DOHH2 (cell line): ENCODE results near the gene SH2B2.
A peak's percentile ranks its signal among the peaks of the same experiment; 100 is the strongest.

Source experiments
- H3F3A ChIP-seq: fragments of 200-600 bp; sonication (generic), shearing (Covaris generic); 2 replicates; pipeline ENCODE4 v1.6.0; 2016; ENCODE audit warnings: antibody characterized with exemption, mild to moderate bottlenecking; ENCODE audit not compliant: control insufficient read depth, insufficient read depth
- H3K27ac ChIP-seq: fragments of 200-600 bp; sonication (generic); 2 replicates; pipeline ENCODE4 v1.5.1; 2014; ENCODE audit warnings: low read depth, mild to moderate bottlenecking, low read length, moderate library complexity
- H3K27me3 ChIP-seq: fragments of 200-600 bp; sonication (generic); 2 replicates; pipeline ENCODE4 v1.6.1; 2014; ENCODE audit warnings: mild to moderate bottlenecking, low read length, mixed read lengths; ENCODE audit not compliant: control insufficient read depth
- H3K36me3 ChIP-seq: fragments of 200-600 bp; sonication (generic); 2 replicates; pipeline ENCODE4 v1.6.1; 2014; ENCODE audit warnings: mild to moderate bottlenecking, low read length, moderate library complexity, mixed read lengths; ENCODE audit not compliant: control insufficient read depth
- H3K4me1 ChIP-seq: fragments of 200-600 bp; sonication (generic); 2 replicates; pipeline ENCODE4 v1.6.1; 2014; ENCODE audit warnings: mild to moderate bottlenecking, low read length, mixed read lengths; ENCODE audit not compliant: control insufficient read depth
- H3K4me2 ChIP-seq: fragments of 200-600 bp; sonication (generic); 2 replicates; pipeline ENCODE4 v1.6.0; 2014; ENCODE audit warnings: mild to moderate bottlenecking, low read length, moderate library complexity
- H3K4me3 ChIP-seq: fragments of 200-600 bp; sonication (generic); 2 replicates; pipeline ENCODE4 v1.5.1; 2014; ENCODE audit warnings: mild to moderate bottlenecking, low read length, mixed read lengths
- H3K79me2 ChIP-seq: fragments of 200-600 bp; sonication (generic); 2 replicates; pipeline ENCODE4 v1.6.1; 2014; ENCODE audit warnings: mild to moderate bottlenecking, low read length, mixed read lengths; ENCODE audit not compliant: control insufficient read depth
- H3K9me2 ChIP-seq: fragments of 200-600 bp; sonication (generic); replicated peaks from 2 replicates; pipeline ENCODE4 v1.6.1; 2014; ENCODE audit warnings: mild to moderate bottlenecking, low read length, mixed read lengths; ENCODE audit not compliant: control insufficient read depth
- H3K9me3 ChIP-seq: fragments of 200-600 bp; sonication (generic); 2 replicates; pipeline ENCODE4 v1.6.1; 2014; ENCODE audit warnings: antibody characterized with exemption, low read length, mixed read lengths; ENCODE audit not compliant: control insufficient read depth, insufficient read depth
- H4K20me1 ChIP-seq: fragments of 200-600 bp; sonication (generic); 2 replicates; pipeline ENCODE4 v1.6.0; 2014; ENCODE audit warnings: low read depth, mild to moderate bottlenecking, antibody characterized with exemption, low read length, moderate library complexity; ENCODE audit not compliant: control insufficient read depth, insufficient read depth
- EZH2phosphoT487 ChIP-seq: fragments of 200-600 bp; sonication (generic); IDR thresholded peaks from 2 replicates; pipeline ENCODE4 v1.6.1; 2017; ENCODE audit warnings: borderline replicate concordance, mild to moderate bottlenecking, antibody characterized with exemption, low read length, moderate library complexity, mixed read lengths
- TF ChIP-seq, protein P1 (sequence below): fragments of 200-600 bp; sonication (generic); IDR thresholded peaks from one replicate; pipeline ENCODE4 v1.5.1; 2014; ENCODE audit warnings: antibody characterized with exemption, mild to moderate bottlenecking, low read depth, low read length; ENCODE audit not compliant: poor library complexity, severe bottlenecking

SH2B2 gene

DNA sequence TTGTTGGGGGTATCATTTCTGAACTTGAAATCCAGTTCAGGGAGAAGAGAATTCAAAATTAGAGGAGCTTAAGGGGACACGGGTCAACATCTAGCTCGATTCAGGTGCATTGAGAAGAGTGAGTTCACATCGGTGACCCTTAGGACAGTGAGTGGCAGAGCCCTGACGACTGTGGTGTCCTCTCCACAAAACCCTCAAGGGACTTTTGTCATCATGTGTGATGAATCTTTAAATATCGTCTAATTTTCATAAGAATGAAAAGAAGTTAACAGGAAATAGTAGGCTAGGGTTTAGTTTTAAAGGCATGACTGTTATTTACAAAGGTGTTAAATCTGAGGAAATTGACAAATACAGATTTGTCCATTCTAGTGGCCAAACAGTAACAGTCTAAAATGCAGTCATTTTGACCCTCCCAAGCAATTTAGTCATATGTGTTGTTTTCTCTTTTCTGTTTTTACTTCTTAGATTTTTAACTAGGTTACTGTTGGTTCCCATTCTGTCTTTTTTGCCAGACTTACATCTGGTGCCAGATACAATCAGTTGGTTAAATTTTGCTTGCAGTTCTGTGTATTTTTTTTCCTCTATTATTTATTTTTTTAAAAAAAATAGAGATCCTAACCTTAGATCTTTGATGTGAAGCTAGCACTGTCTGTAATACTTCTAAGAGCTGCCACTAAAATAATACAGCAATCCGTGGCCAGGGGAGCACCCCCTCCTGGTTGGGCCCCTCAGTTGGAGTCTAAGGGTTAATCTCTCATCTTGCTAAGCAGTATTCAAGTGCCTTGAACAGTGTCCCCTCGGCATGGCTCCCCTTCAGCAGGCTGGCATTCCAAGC is 34.9 kb upstream of the SH2B2 start:
- Histone ChIP-seq H3K4me2 (peak overlapping the region; percentile 84), H3K4me3 (peak overlapping the region; percentile 57), H4K20me1 (no peaks in the 10 kb centered on the region), H3K27me3 (no peaks in the 10 kb centered on the region), H3K4me1 (peaks cover 44% of the 10 kb centered on the region), H3K9me3 (no peaks in the 10 kb centered on the region), H3K9me2 (no peaks in the 10 kb centered on the region), H3K79me2 (peaks cover 12% of the 10 kb centered on the region), H3F3A (peaks cover 22% of the 10 kb centered on the region), H3K36me3 (peaks cover 49% of the 10 kb centered on the region), H3K27ac (peak overlapping the region; percentile 79)
- TF ChIP-seq, protein P1, sequence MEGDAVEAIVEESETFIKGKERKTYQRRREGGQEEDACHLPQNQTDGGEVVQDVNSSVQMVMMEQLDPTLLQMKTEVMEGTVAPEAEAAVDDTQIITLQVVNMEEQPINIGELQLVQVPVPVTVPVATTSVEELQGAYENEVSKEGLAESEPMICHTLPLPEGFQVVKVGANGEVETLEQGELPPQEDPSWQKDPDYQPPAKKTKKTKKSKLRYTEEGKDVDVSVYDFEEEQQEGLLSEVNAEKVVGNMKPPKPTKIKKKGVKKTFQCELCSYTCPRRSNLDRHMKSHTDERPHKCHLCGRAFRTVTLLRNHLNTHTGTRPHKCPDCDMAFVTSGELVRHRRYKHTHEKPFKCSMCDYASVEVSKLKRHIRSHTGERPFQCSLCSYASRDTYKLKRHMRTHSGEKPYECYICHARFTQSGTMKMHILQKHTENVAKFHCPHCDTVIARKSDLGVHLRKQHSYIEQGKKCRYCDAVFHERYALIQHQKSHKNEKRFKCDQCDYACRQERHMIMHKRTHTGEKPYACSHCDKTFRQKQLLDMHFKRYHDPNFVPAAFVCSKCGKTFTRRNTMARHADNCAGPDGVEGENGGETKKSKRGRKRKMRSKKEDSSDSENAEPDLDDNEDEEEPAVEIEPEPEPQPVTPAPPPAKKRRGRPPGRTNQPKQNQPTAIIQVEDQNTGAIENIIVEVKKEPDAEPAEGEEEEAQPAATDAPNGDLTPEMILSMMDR, result peak; percentile 31
- no peak for TF ChIP-seq EZH2phosphoT487

DNA sequence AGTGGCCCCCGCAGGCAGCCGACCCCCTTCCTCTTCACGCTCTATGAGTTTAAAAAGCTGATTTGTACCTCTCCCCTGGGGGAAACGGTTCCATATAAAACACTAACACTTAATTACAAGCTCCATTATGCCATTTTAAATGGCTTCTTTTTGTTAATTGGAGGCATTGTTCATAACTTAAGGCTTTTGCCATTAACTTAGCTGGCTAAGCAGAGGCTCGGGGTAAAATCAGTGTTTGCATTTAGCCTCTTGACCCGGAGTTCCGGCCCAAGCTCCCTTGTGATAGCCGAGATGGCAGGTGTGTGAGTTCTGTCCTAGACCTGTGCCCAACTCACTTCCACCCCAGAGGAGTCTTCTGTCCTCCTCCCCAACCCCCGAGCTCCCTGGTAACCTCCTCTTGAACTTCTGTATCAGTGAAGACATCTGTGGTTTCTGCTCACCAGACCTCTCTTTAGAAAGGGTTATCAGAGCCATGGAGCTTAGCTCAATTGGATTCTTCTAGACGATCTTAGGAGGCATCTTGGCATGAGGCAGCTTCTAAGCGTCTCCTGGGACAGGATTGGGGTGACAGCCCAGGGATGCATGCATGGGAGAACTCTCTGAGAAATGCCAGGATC is 34.2 kb upstream of the SH2B2 start:
- H3K36me3 ChIP-seq, result peaks cover 46% of the 10 kb centered on the region
- no peaks in the 10 kb centered on the region for H3K9me2 ChIP-seq
- H3K9me3 ChIP-seq, result no peaks in the 10 kb centered on the region
- TF ChIP-seq EZH2phosphoT487, result no peak
- H3K4me3 ChIP-seq, result peak overlapping the region; percentile 57
- H4K20me1 ChIP-seq, result no peaks in the 10 kb centered on the region
- peak overlapping the region; percentile 84 for H3K4me2 ChIP-seq
- peak overlapping the region; percentile 79 for H3K27ac ChIP-seq
- H3F3A ChIP-seq, result peaks cover 22% of the 10 kb centered on the region
- H3K79me2 ChIP-seq, result peaks cover 12% of the 10 kb centered on the region
- peaks cover 44% of the 10 kb centered on the region for H3K4me1 ChIP-seq
- no peaks in the 10 kb centered on the region for H3K27me3 ChIP-seq

DNA sequence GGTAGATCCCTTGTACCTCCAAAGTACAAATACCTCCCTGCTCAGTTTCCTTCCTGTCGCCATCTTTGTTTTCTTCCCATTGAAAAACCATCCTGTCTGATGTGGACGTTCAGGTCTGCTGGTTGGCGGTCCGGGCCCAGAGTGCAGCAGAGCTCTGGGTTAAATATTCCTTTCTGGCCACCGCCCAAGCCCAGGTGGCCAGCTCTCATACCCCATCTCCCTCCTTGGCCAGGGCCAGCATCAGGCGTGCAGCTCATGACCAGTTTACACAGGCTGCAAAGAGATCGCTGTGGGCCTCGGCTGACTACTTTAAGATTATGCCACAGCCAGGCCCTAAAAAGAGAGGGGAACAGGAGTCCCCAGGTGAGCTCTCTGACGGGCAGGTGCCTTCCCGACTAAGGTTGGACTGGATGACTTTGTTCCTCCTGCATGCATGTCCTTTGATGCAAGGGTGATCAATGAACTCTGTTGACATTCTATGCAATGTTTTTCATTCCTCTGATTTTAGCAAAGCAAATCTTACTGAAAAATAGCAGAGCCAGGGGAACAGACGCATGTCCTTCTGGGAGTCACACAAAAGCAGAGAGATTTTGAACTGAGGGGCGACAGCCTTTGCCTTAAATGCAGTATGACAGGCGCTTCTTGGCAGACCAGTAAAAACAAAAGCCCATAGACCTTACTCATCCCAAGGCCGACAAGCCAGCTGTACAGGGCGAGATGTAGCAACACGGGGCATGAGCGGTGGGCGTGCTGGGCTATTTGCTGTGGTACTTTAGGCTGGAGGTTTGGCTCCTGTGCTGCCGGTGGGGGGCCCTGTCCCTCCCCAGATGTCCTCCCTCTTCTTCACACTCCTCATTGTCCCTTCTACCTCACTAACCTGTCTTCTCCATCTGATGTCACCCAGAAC is 33.3 kb upstream of the SH2B2 start:
- Histone ChIP-seq H3K4me3 (peak overlapping the region; percentile 57; the same call in 1 of the 2 replicates), H3K4me1 (peaks cover 44% of the 10 kb centered on the region), H3K9me2 (no peaks in the 10 kb centered on the region), H3K36me3 (peaks cover 37% of the 10 kb centered on the region), H3K4me2 (peak overlapping the region; percentile 84), H3K9me3 (no peaks in the 10 kb centered on the region), H3K27me3 (no peaks in the 10 kb centered on the region), H4K20me1 (no peaks in the 10 kb centered on the region), H3F3A (peaks cover 22% of the 10 kb centered on the region), H3K27ac (peak overlapping the region; percentile 79; the same call in 1 of the 2 replicates), H3K79me2 (peaks cover 12% of the 10 kb centered on the region)
- TF ChIP-seq, protein P1, result no peak
- no peak for TF ChIP-seq EZH2phosphoT487
